Psoas muscle (tissue), 8 donors: ENCODE results near the gene KLHL26. TPM values are rescaled to one million over a fixed set of nuclear protein-coding genes. Genes with fewer than 3 reads are reported as not detected.

Source experiments
- ATAC-seq, 4 donors: fragments of 200-7000 bp; cut with Tn5 transposase; one replicate each; pipeline ENCODE4 v1.9.1; 2020; ENCODE audit warnings: moderate library complexity in 3 of 4, mild to moderate bottlenecking in 2 of 4
- DNase-seq, 2 donors: peaks; one replicate each; pipeline ENCODE4 v3.0.0-alpha.2; 2020
- H3K27ac ChIP-seq: fragments of 200-600 bp; one replicate; pipeline ENCODE4 v1.8.0; 2022
- H3K27me3 ChIP-seq, 3 donors: fragments of 200-600 bp in 1 of 3; one replicate each; pipeline versions ENCODE4 v1.6.1 to v1.8.0; 2013 to 2022; ENCODE audit warnings: low read length in 2 of 3, mild to moderate bottlenecking in 2 of 3, moderate library complexity in 1 of 3; ENCODE audit not compliant: insufficient read depth in 3 of 3
- H3K36me3 ChIP-seq, 2 donors: fragments of 200-600 bp in 1 of 2; one replicate each; pipeline versions ENCODE4 v1.6.1 to v1.8.0; 2013 to 2022; ENCODE audit warnings: low read depth in 1 of 2, mild to moderate bottlenecking in 1 of 2, moderate library complexity in 1 of 2; ENCODE audit not compliant: insufficient read depth in 1 of 2
- H3K4me1 ChIP-seq: fragments of 200-600 bp; one replicate; pipeline ENCODE4 v1.8.0; 2022
- H3K4me3 ChIP-seq: fragments of 200-600 bp; one replicate; pipeline ENCODE4 v1.8.0; 2022; ENCODE audit warnings: mild to moderate bottlenecking
- H3K9me3 ChIP-seq: fragments of 200-600 bp; one replicate; pipeline ENCODE4 v1.8.0; 2022
- WGBS, 3 donors: extraction: QIAGEN DNeasy Blood & Tissue Kit; methylation state at CpG; one replicate each; pipeline versions ENCODE4 v1.1.6 to v1.1.7; 2013; 5-methylcytosine and 5-hydroxymethylcytosine counted together
- intact Hi-C, 2 donors: fragments of 100-400 bp; cut with DNase I; formaldehyde crosslinking; loops; one replicate each; pipeline versions ENCODE4 v1.11.0 to v1.14.2; 2022
- polyA plus RNA-seq, 3 donors: library from polyadenylated mRNA; stranded (reverse); fragments of 200-250 nt; gene quantifications; one replicate each; pipeline ENCODE4 v1.2.3, GENCODE V29; 2013
- total RNA-seq, 4 donors: library from RNA; stranded (reverse); fragmentation: NEBNext Ultra II Directional in 2 of 4; extraction: Animal tissue kit (Norgen Biotek cat#: 25700) in 2 of 4; gene quantifications; one replicate each; pipeline versions ENCODE4 v1.2.1 to v1.2.4, GENCODE V29; 2021 to 2023
- TF ChIP-seq, protein P1 (sequence below): fragments of 200-600 bp; IDR thresholded peaks from one replicate; pipeline ENCODE4 v1.8.0; 2022; ENCODE audit warnings: antibody characterized with exemption
- donor health status: healthy with polysubstance abuse.
- donor health status: DM: no; HTN: no; CAD: no; lungs with moderate emphysema.
- donor health status: Bipolar disorder and iron deficiency.
- donor health status: healthy.
- donor health status: DM: yes; HTN: yes; CAD: no.
- donor health status: DM: no; HTN: no; CAD: no.
- donor health status: DM: no; HTN: no; CAD: no.
- donor health status: DM: yes; HTN: yes; CAD: no.

KLHL26 gene
- total and polyA plus RNA-seq, 7 donors = 3.1 to 9.9 (median 5.2) TPM

DNA sequence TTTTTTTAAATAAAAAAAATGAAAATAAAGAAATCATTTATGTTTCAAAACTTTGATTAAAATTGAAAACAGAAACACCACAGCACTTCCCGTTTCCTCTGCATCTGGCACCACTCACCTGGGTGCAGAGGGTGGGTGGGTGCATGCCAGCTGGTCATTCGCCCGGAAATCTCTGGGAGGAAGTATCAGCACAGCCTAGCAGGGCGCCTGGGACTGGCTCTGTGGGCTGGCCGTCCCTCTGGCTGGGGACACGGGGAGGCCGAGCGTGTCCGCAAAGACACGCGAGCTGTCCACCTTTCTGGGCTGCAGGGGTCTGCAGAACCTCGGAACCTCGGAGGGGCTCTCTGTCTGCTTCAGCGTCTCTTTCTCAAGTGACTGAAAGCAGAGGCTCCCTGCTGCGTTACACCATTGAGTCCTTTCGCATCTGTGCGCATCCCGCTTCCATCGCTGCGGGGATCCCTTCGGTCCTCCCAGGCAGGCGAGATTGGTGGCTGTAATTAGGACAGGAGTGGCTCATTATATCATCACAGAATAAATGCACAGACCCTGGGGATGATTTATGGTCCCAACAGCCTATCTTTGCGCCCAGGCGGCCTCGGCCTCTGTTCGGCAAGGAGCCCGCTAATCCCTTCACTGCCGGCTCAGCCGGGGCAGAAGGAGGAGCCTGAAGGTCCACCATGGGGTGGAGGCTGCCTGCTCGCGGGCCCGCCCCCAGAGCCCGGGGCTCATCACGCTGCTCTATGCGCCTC, 63.8 kb downstream of the KLHL26 start:
- Histone ChIP-seq H3K9me3 (no peaks in the 10 kb centered on the region), H3K4me3 (peak overlapping the region; percentile 60), H3K27me3 (no peaks in the 10 kb centered on the region), H3K27ac (peak overlapping the region; percentile 63), H3K4me1 (peaks cover 27% of the 10 kb centered on the region), H3K36me3 (no peaks in the 10 kb centered on the region)
- intact Hi-C loops = no loop called here
- ATAC-seq (peak; percentile 73 to 90 (median 80)), DNase-seq (peak; percentile 81 to 92)
- TF ChIP-seq, protein P1, sequence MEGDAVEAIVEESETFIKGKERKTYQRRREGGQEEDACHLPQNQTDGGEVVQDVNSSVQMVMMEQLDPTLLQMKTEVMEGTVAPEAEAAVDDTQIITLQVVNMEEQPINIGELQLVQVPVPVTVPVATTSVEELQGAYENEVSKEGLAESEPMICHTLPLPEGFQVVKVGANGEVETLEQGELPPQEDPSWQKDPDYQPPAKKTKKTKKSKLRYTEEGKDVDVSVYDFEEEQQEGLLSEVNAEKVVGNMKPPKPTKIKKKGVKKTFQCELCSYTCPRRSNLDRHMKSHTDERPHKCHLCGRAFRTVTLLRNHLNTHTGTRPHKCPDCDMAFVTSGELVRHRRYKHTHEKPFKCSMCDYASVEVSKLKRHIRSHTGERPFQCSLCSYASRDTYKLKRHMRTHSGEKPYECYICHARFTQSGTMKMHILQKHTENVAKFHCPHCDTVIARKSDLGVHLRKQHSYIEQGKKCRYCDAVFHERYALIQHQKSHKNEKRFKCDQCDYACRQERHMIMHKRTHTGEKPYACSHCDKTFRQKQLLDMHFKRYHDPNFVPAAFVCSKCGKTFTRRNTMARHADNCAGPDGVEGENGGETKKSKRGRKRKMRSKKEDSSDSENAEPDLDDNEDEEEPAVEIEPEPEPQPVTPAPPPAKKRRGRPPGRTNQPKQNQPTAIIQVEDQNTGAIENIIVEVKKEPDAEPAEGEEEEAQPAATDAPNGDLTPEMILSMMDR = no peak
- 4 to 10% (median 6%) methylated on average over 35 of the region's 35 CpGs for WGBS, 3 donors

DNA sequence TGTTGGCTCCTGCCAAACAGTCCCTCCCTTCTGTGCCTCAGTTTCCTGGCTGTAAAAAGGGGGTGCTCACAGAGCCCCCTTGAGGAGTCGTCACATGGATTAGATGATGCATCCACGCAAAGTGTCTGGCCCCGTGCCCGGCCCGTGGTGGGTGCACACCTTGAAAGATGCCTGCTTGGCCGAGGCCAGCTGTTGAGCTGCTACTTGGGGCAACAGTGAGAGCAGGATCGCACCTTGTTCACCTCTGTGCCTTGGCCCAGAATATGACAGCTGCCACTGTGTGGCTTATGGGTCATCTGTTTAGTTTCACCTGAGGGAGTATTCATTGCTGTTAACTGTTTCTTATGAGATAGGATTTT, 64.4 kb downstream of the KLHL26 start:
- Histone ChIP-seq H3K4me3 (peak overlapping the region; percentile 60), H3K36me3 (no peaks in the 10 kb centered on the region), H3K27ac (peak overlapping the region; percentile 63), H3K9me3 (no peaks in the 10 kb centered on the region), H3K4me1 (peaks cover 27% of the 10 kb centered on the region), H3K27me3 (no peaks in the 10 kb centered on the region)
- 17 to 21% (median 19%) methylated on average over 7 of the region's 7 CpGs for WGBS, 3 donors
- intact Hi-C loops = no loop called here
- DNase-seq = no peak
- ATAC-seq = peak in 3 of 4 donors; percentile 2 to 11 (median 10)
- TF ChIP-seq, protein P1 = no peak

DNA sequence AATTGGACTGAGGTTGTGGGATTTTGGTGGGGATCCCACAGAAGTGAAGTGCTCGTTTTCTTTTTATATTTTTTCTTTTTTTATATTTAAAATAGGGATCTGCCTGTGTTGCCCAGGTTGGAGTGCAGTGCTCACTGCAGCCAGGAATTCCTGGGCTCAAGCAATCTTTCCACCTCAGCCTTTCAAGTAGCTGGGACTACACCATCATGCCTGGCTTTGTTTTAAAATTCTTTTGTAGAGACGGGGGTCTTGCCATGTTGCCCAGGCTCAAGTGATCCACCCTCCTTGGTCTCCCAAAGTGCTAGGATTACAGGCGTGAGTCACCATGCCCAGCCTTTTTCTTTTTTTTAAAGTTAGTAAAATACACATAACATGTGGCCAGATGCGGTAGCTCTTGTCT, 67.2 kb downstream of the KLHL26 start:
- no peak overlapping the region for H3K4me3 ChIP-seq
- intact Hi-C loops = no loop called here
- H3K36me3 ChIP-seq = no peaks in the 10 kb centered on the region
- H3K27me3 ChIP-seq = no peaks in the 10 kb centered on the region
- TF ChIP-seq, protein P1 = no peak
- H3K4me1 ChIP-seq = peaks cover 19% of the 10 kb centered on the region
- WGBS, 3 donors = 83 to 92% (median 92%) methylated on average over 4 of the region's 4 CpGs
- no peak for DNase-seq
- no peaks in the 10 kb centered on the region for H3K9me3 ChIP-seq
- no peak for ATAC-seq
- no peak overlapping the region for H3K27ac ChIP-seq

- DNase-seq (no peak), ATAC-seq (no peak)
- intact Hi-C loops = no loop called here
- no peaks in the 10 kb centered on the region for H3K36me3 ChIP-seq
- H3K27me3 ChIP-seq = no peaks in the 10 kb centered on the region
- H3K27ac ChIP-seq = no peak overlapping the region
- WGBS, 3 donors = 80 to 83% (median 83%) methylated on average over 7 of the region's 7 CpGs
- no peak overlapping the region for H3K4me3 ChIP-seq
- H3K9me3 ChIP-seq = no peaks in the 10 kb centered on the region
- peaks cover 12% of the 10 kb centered on the region for H3K4me1 ChIP-seq
- TF ChIP-seq, protein P1 = no peak
Measured at GRCh38 chr19:18704971-18705370, 68.1 kb downstream of the KLHL26 start.
